Mesothelial cell of epicardium (in vitro differentiated cells): ENCODE data around the gene FAM83C. TPM values are rescaled to one million over a fixed set of nuclear protein-coding genes. Genes with fewer than 3 reads are reported as not detected.
A peak's percentile ranks its signal among the peaks of the same experiment; 100 is the strongest.

Source experiments
- DNase-seq, 2 experiments: peaks; one replicate each; pipeline ENCODE4 v3.0.0; 2021; ENCODE audit warnings: low spot score in 2 of 2; ENCODE audit not compliant: unreplicated experiment in 2 of 2
- H3K27ac Mint-ChIP-seq: 2 replicates; pipeline ENCODE4 v1.8.0; 2021; ENCODE audit warnings: mixed read lengths
- H3K27me3 Mint-ChIP-seq: 2 replicates; pipeline ENCODE4 v1.8.0; 2021; ENCODE audit warnings: low read depth, mixed read lengths
- H3K36me3 Mint-ChIP-seq: 2 replicates; pipeline ENCODE4 v1.8.0; 2021; ENCODE audit warnings: mixed read lengths
- H3K4me1 Mint-ChIP-seq: 2 replicates; pipeline ENCODE4 v1.8.0; 2021; ENCODE audit warnings: mixed read lengths
- H3K4me3 Mint-ChIP-seq: 2 replicates; pipeline ENCODE4 v1.8.0; 2021; ENCODE audit warnings: mild to moderate bottlenecking, moderate library complexity, mixed read lengths
- H3K9me3 Mint-ChIP-seq: 2 replicates; pipeline ENCODE4 v1.8.0; 2021; ENCODE audit warnings: mixed read lengths
- CTCF ChIP-seq: fragments of 200-600 bp; sonication (generic); IDR thresholded peaks from one replicate; pipeline ENCODE4 v1.5.0; 2021; ENCODE audit warnings: antibody characterized with exemption; ENCODE audit not compliant: unreplicated experiment
- total RNA-seq: library from RNA; stranded (reverse); gene quantifications from 3 replicates; pipeline ENCODE4 v1.2.1, GENCODE V29; 2021

Gene FAM83C
- total RNA-seq, 1 donor from 2014 or later, result not detected

GRCh38 chr20:35307666-35308653 lies 15.7 kb upstream of the FAM83C start:
- Mint-ChIP-seq H3K27me3 (no peaks in the 10 kb centered on the region), H3K27ac (no peak overlapping the region), H3K9me3 (no peaks in the 10 kb centered on the region), H3K4me3 (no peak overlapping the region), H3K36me3 (peaks cover 14% of the 10 kb centered on the region), H3K4me1 (peaks cover 1% of the 10 kb centered on the region)
- DNase-seq, result no peak
- TF ChIP-seq CTCF, result no peak

GRCh38 chr20:35306931-35307517 lies 14.8 kb upstream of the FAM83C start:
- peaks cover 7% of the 10 kb centered on the region for H3K36me3 Mint-ChIP-seq
- peak; percentile 27 for TF ChIP-seq CTCF
- H3K27me3 Mint-ChIP-seq, result no peaks in the 10 kb centered on the region
- no peak overlapping the region for H3K4me3 Mint-ChIP-seq
- peaks cover 1% of the 10 kb centered on the region for H3K4me1 Mint-ChIP-seq
- H3K9me3 Mint-ChIP-seq, result no peaks in the 10 kb centered on the region
- peak in 1 of 2 experiments; percentile 49 for DNase-seq
- no peak overlapping the region for H3K27ac Mint-ChIP-seq

- Mint-ChIP-seq H3K4me3 (no peak overlapping the region), H3K27ac (no peak overlapping the region), H3K9me3 (no peaks in the 10 kb centered on the region), H3K27me3 (no peaks in the 10 kb centered on the region), H3K36me3 (peaks cover 6% of the 10 kb centered on the region), H3K4me1 (peaks cover 1% of the 10 kb centered on the region)
- TF ChIP-seq CTCF, result no peak
- DNase-seq, result no peak
These were observed 13.7 kb upstream of the FAM83C start for GRCh38 chr20:35305682-35306556.

- H3K4me1 Mint-ChIP-seq, result peaks cover 1% of the 10 kb centered on the region
- no peaks in the 10 kb centered on the region for H3K9me3 Mint-ChIP-seq
- H3K27me3 Mint-ChIP-seq, result no peaks in the 10 kb centered on the region
- no peak for DNase-seq
- H3K4me3 Mint-ChIP-seq, result no peak overlapping the region
- no peak for TF ChIP-seq CTCF
- no peak overlapping the region for H3K27ac Mint-ChIP-seq
- H3K36me3 Mint-ChIP-seq, result peaks cover 4% of the 10 kb centered on the region
These were observed 12.7 kb upstream of the FAM83C start for GRCh38 chr20:35304956-35305355.

GRCh38 chr20:35303735-35304491 lies 11.7 kb upstream of the FAM83C start:
- H3K36me3 Mint-ChIP-seq, result peaks cover 3% of the 10 kb centered on the region
- no peaks in the 10 kb centered on the region for H3K9me3 Mint-ChIP-seq
- DNase-seq, result peak; percentile 47 to 84
- H3K4me1 Mint-ChIP-seq, result peaks cover 1% of the 10 kb centered on the region
- H3K27me3 Mint-ChIP-seq, result no peaks in the 10 kb centered on the region
- H3K4me3 Mint-ChIP-seq, result no peak overlapping the region
- TF ChIP-seq CTCF, result peak; percentile 90
- no peak overlapping the region for H3K27ac Mint-ChIP-seq
